Left lung (tissue), 10 donors: ENCODE data around the gene ZNF277. TPM values are rescaled to one million over a fixed set of nuclear protein-coding genes. Genes with fewer than 3 reads are reported as not detected.

Experiments used
- ATAC-seq: fragments of 200-7000 bp; cut with Tn5 transposase; one replicate; pipeline ENCODE4 v1.9.1; 2020; ENCODE audit warnings: moderate library complexity
- DNase-seq, 4 donors: peaks; one replicate each; pipeline ENCODE4 v3.0.0-alpha.2; 2013 to 2020
- H3K27ac ChIP-seq, 2 donors: fragments of 200-600 bp; sonication (generic) in 1 of 2; one replicate each; pipeline versions ENCODE4 v1.5.0 to v1.8.0; 2020 to 2021
- H3K27me3 ChIP-seq, 2 donors: fragments of 200-600 bp; sonication (generic) in 1 of 2; one replicate each; pipeline versions ENCODE4 v1.5.0 to v1.8.0; 2020 to 2021
- H3K36me3 ChIP-seq, 2 donors: fragments of 200-600 bp; sonication (generic) in 1 of 2; one replicate each; pipeline versions ENCODE4 v1.5.0 to v1.8.0; 2020 to 2021
- H3K4me1 ChIP-seq, 2 donors: fragments of 200-600 bp; one replicate each; pipeline ENCODE4 v1.8.0; 2021
- H3K4me3 ChIP-seq, 2 donors: fragments of 200-600 bp; sonication (generic) in 1 of 2; one replicate each; pipeline versions ENCODE4 v1.5.0 to v1.8.0; 2020 to 2021; ENCODE audit warnings: mild to moderate bottlenecking in 1 of 2
- H3K9me3 ChIP-seq, 2 donors: fragments of 200-600 bp; sonication (generic) in 1 of 2; one replicate each; pipeline versions ENCODE4 v1.5.0 to v1.8.0; 2020 to 2021
- intact Hi-C, 2 donors: fragments of 100-400 bp; cut with DNase I; formaldehyde crosslinking; loops; one replicate each; pipeline versions ENCODE4 v1.11.2 to v1.14.2; 2022
- polyA plus RNA-seq, 6 donors: library from polyadenylated mRNA; unstranded; fragments of 120-200 nt; gene quantifications; one replicate each; pipeline ENCODE4 v1.2.1, GENCODE V29; 2013; ENCODE audit not compliant: insufficient read length in 6 of 6
- total RNA-seq, 2 donors: library from RNA; stranded (reverse); fragmentation: NEBNext Ultra II Directional; extraction: Animal tissue kit (Norgen Biotek cat#: 25700); gene quantifications; one replicate each; pipeline ENCODE4 v1.2.1, GENCODE V29; 2021
- TF ChIP-seq, protein P1 (sequence below), 2 donors: fragments of 200-600 bp; sonication (generic) in 1 of 2; IDR thresholded peaks; one replicate each; pipeline versions ENCODE4 v1.5.0 to v1.8.0; 2021; ENCODE audit warnings: antibody characterized with exemption in 2 of 2
- donor health status: DM: no; HTN: yes; CAD: no.
- donor health status: DM: no; HTN: no; CAD: no.

The ZNF277 gene
- total and polyA plus RNA-seq, 8 donors, result 19.8 to 41.0 (median 34.5) TPM

DNA sequence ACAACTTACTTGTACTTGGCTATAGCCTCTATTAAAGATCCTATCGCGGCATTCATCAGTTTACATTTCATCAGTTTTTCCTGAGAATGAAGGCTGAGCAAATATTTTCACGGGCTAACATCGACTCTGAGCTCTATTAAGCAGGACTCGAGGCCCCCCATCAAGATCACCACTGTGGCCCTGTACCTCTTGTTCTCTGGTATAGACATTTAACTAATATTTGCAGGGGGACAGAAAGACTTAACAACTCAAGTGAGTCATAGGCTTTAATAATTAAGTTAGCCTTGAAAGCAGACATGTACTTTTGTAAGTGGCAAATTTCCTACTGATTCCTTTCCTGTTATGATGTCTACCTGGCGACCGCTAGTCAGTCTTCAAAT is 45.7 kb upstream of the ZNF277 start:
- peaks cover 32 to 55% of the 10 kb centered on the region in 2 donors for H3K4me1 ChIP-seq
- no peaks in the 10 kb centered on the region for H3K9me3 ChIP-seq
- intact Hi-C loops, result no loop called here
- no peak overlapping the region for H3K4me3 ChIP-seq
- ATAC-seq, result no peak
- no peaks in the 10 kb centered on the region for H3K36me3 ChIP-seq
- no peaks in the 10 kb centered on the region for H3K27me3 ChIP-seq
- no peak for DNase-seq
- peak overlapping the region; percentile 3 to 57 for H3K27ac ChIP-seq
- TF ChIP-seq, protein P1, sequence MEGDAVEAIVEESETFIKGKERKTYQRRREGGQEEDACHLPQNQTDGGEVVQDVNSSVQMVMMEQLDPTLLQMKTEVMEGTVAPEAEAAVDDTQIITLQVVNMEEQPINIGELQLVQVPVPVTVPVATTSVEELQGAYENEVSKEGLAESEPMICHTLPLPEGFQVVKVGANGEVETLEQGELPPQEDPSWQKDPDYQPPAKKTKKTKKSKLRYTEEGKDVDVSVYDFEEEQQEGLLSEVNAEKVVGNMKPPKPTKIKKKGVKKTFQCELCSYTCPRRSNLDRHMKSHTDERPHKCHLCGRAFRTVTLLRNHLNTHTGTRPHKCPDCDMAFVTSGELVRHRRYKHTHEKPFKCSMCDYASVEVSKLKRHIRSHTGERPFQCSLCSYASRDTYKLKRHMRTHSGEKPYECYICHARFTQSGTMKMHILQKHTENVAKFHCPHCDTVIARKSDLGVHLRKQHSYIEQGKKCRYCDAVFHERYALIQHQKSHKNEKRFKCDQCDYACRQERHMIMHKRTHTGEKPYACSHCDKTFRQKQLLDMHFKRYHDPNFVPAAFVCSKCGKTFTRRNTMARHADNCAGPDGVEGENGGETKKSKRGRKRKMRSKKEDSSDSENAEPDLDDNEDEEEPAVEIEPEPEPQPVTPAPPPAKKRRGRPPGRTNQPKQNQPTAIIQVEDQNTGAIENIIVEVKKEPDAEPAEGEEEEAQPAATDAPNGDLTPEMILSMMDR (IDR thresholded peaks at IDR 0.05), result no peak

DNA sequence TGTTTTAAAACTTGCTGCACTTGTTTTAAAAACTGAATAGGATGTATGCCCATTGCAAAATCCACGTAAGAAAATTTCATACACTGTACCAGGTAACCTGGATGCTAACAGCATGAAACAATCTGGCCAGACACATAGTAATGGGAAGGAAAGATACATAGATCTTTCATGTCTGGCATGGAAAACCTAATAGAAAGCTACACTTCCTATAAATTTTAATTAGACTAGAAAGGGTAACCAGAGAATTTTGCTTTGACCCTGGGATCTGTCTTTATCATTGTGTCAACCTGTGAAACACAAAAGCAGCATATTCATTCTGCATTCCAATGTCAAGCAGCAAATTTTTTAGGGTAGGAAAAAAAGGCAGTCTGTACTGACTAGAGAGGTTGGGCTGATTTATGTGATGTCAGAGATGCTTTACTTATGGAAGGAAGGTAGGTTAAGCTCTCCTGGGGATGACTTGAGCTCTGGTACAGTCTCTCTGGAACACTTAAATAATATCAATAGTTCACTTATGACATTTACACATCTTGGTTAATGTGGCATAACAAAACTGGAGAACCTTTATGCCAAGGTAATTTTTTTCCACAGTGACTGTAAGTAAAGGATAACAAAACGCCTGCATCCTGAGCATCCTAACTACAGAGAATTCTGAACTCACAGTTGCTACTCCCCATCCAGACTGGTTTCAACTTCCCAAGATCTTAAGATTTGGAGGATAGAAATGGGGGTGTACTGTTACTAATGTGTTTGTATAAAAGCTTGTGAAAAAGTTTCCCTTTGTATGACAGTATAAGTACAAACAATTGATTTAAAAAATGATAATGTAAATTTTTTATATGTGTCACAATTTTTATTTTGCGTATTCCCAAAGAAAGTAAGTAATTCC is 45.0 kb upstream of the ZNF277 start:
- no peak for ATAC-seq
- H3K27me3 ChIP-seq, result no peaks in the 10 kb centered on the region
- H3K9me3 ChIP-seq, result no peaks in the 10 kb centered on the region
- peak overlapping the region in 1 of 2 donors; percentile 57 for H3K27ac ChIP-seq
- H3K4me1 ChIP-seq, result peaks cover 30 to 55% of the 10 kb centered on the region in 2 donors
- no peak for DNase-seq
- H3K4me3 ChIP-seq, result no peak overlapping the region
- TF ChIP-seq, protein P1 (IDR thresholded peaks at IDR 0.05), result no peak
- no peaks in the 10 kb centered on the region for H3K36me3 ChIP-seq
- intact Hi-C loops, result no loop called here

DNA sequence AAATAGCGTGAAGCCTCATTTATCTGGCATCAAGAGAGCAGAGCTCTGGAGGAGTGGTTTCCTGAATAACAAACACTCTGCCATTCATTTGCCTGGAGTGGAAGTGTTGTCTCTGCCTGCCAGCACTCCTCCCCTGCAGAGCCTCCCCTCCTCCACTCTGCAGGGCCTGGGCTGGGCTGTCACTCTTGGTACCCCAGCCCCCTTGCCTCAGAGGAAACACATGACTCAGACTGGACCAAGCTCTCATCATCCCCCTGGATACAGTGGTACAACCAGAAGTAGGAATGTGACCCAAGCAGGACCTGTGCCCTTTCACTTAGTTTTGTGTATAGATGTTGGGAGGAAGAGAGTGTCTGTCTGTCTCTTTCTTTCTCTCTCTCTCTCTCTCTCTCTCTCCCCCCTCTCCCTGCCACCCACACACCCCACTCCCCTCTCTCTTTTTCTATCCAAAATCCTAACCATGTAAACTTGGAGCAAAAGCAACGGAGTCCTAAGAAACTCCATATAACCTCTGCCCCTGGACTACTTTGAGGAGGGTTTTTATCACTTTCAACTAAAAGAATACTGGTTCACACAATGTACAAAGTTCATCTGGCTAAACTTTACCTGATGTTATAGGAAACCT is 44.2 kb upstream of the ZNF277 start:
- DNase-seq (peak in 3 of 4 donors; percentile 24 to 63 (median 52)), ATAC-seq (peak; percentile 85)
- no peaks in the 10 kb centered on the region for H3K36me3 ChIP-seq
- no peak overlapping the region for H3K4me3 ChIP-seq
- H3K27ac ChIP-seq, result peak overlapping the region in 1 of 2 donors; percentile 46
- H3K4me1 ChIP-seq, result peaks cover 27 to 55% of the 10 kb centered on the region in 2 donors
- H3K27me3 ChIP-seq, result no peaks in the 10 kb centered on the region
- no peaks in the 10 kb centered on the region for H3K9me3 ChIP-seq
- TF ChIP-seq, protein P1 (IDR thresholded peaks at IDR 0.05), result no peak
- intact Hi-C loops, result no loop called here

DNA sequence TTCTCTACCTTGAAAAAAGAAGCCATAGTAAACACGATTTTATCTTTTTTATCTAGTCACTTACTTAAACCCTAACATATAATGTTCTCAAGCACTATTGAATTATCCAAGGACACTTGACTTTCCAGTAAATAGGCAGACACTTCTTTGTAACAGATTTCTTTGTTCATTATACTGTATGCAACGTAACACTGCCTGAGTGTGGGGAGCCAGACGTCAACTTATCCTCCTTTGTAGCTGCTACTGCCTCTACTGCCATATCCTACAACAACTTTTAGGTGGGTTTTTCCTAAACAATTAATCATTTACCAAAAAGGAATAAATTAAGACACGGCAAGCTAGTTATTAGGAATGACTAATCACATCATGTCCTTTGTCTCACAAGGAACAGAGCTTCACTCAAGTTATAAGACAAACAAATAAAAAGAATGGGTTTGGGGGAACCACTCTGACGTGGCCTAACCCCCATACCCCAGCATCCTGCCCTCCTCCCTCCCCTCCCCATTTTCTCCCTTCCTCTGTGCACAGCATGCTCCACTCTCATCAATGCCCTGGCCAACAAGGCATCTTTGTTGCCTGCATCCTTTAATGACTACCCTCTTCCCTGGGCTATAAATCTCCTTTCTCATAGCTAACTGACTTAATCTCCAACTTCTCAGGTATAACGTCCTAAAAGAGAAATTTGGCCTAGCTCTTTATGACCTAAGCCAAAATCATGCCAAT is 43.5 kb upstream of the ZNF277 start:
- Histone ChIP-seq H3K9me3 (no peaks in the 10 kb centered on the region), H3K27me3 (no peaks in the 10 kb centered on the region), H3K4me3 (no peak overlapping the region), H3K4me1 (peaks cover 27 to 55% of the 10 kb centered on the region in 2 donors), H3K36me3 (no peaks in the 10 kb centered on the region), H3K27ac (peak overlapping the region in 1 of 2 donors; percentile 46)
- intact Hi-C loops, result no loop called here
- no peak for DNase-seq
- no peak for ATAC-seq
- TF ChIP-seq, protein P1 (IDR thresholded peaks at IDR 0.05), result no peak

DNA sequence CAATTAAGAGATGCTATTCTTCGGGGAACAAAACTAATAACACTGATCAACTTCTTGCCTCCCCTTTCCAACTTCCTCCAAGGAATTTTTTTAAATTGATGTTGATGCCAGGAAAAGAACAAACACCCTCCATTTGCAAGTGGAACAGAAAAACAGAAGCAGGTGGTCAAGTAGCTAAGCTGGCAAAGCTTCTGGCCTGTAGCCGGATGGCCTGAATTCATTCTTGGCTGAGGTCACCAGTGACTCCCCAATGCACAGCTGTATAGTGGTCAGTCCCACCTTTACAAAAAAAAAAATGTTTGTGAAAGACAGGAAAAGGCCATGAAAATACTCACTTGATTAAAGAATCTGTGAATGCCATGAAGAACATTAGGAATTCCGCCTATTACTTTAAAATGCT is 39.3 kb upstream of the ZNF277 start:
- TF ChIP-seq, protein P1 (IDR thresholded peaks at IDR 0.05), result no peak
- H3K27ac ChIP-seq, result no peak overlapping the region
- no peaks in the 10 kb centered on the region for H3K36me3 ChIP-seq
- ATAC-seq (no peak), DNase-seq (no peak)
- H3K4me1 ChIP-seq, result peaks cover 5 to 24% of the 10 kb centered on the region in 2 donors
- H3K9me3 ChIP-seq, result no peaks in the 10 kb centered on the region
- H3K27me3 ChIP-seq, result no peaks in the 10 kb centered on the region
- intact Hi-C loops, result no loop called here
- no peak overlapping the region for H3K4me3 ChIP-seq
